Muscle of leg (tissue), 11 donors: Measurements from ENCODE around the gene CCDC88B. TPM values are rescaled to one million over a fixed set of nuclear protein-coding genes. Genes with fewer than 3 reads are reported as not detected.

Source experiments
- DNase-seq: peaks from one replicate; pipeline ENCODE4 v3.0.0; 2013
- H3K27ac ChIP-seq: one replicate; pipeline ENCODE4 v1.5.1; 2013; ENCODE audit warnings: mild to moderate bottlenecking, low read length, control low read depth
- H3K27me3 ChIP-seq: one replicate; pipeline ENCODE4 v1.6.1; 2013; ENCODE audit warnings: low read length; ENCODE audit not compliant: control insufficient read depth, insufficient read depth
- H3K36me3 ChIP-seq: one replicate; pipeline ENCODE4 v1.6.1; 2013; ENCODE audit warnings: low read length; ENCODE audit not compliant: control insufficient read depth, insufficient read depth
- H3K4me1 ChIP-seq: one replicate; pipeline ENCODE4 v1.6.1; 2013; ENCODE audit warnings: low read length; ENCODE audit not compliant: control insufficient read depth, insufficient read depth
- H3K4me3 ChIP-seq: one replicate; pipeline ENCODE4 v1.5.1; 2013; ENCODE audit warnings: low read length, control low read depth
- H3K9me3 ChIP-seq: replicated peaks from 2 replicates; pipeline ENCODE4 v1.6.1; 2013; ENCODE audit warnings: low read depth, low read length; ENCODE audit not compliant: control insufficient read depth
- WGBS: methylation state at CpG from one replicate; pipeline ENCODE4 v1.1.5; 2013; ENCODE audit warnings: missing lambda C conversion rate; ENCODE audit not compliant: insufficient coverage; 5-methylcytosine and 5-hydroxymethylcytosine counted together
- polyA plus RNA-seq, 8 donors: library from polyadenylated mRNA; unstranded; fragments of 120-200 nt; gene quantifications; one replicate each; pipeline versions ENCODE4 v1.2.1 to v1.2.3, GENCODE V29; 2013; ENCODE audit warnings: inconsistent platforms in 1 of 8, low replicate concordance in 1 of 8; ENCODE audit not compliant: insufficient read length in 8 of 8, insufficient read depth in 1 of 8
- total RNA-seq: library from RNA; stranded (reverse); fragments of 120-200 nt; gene quantifications from one replicate; pipeline ENCODE4 v1.2.4, GENCODE V29; 2013

CCDC88B gene
- total and polyA plus RNA-seq, 9 donors, result 2.8 to 5.6 (median 4.4) TPM

GRCh38 chr11:64296830-64297698, 42.9 kb upstream of the CCDC88B start:
- Histone ChIP-seq H3K4me3 (no peak overlapping the region), H3K27ac (no peak overlapping the region), H3K27me3 (peaks cover 100% of the 10 kb centered on the region), H3K4me1 (peaks cover 26% of the 10 kb centered on the region), H3K9me3 (no peaks in the 10 kb centered on the region), H3K36me3 (no peaks in the 10 kb centered on the region)
- no peak for DNase-seq
- WGBS, result 3% methylated on average over 25 of the region's 34 CpGs

- no peaks in the 10 kb centered on the region for H3K36me3 ChIP-seq
- H3K4me3 ChIP-seq, result no peak overlapping the region
- WGBS, result 28% methylated on average over 17 of the region's 18 CpGs
- peaks cover 20% of the 10 kb centered on the region for H3K4me1 ChIP-seq
- no peaks in the 10 kb centered on the region for H3K9me3 ChIP-seq
- peaks cover 94% of the 10 kb centered on the region for H3K27me3 ChIP-seq
- no peak overlapping the region for H3K27ac ChIP-seq
- no peak for DNase-seq
Observed at GRCh38 chr11:64297699-64298358, 42.2 kb upstream of the CCDC88B start.

- Histone ChIP-seq H3K4me1 (peaks cover 24% of the 10 kb centered on the region), H3K36me3 (no peaks in the 10 kb centered on the region), H3K9me3 (no peaks in the 10 kb centered on the region), H3K4me3 (no peak overlapping the region), H3K27ac (no peak overlapping the region), H3K27me3 (peaks cover 80% of the 10 kb centered on the region)
- WGBS, result 2% methylated on average over 52 of the region's 60 CpGs
- DNase-seq, result peak; percentile 69
Observed at GRCh38 chr11:64298966-64299846, 40.8 kb upstream of the CCDC88B start.

- no peak for DNase-seq
- 3% methylated on average over 50 of the region's 54 CpGs for WGBS
- no peak within 1 kb of the TSS for H3K27ac ChIP-seq
Observed at GRCh38 chr11:64299847-64300648, 40.0 kb upstream of the CCDC88B start, which contains the start of gene CATSPERZ. Gene CATSPERZ (plus strand): TSS chr11:64300358. CDS start chr11:64300411, 53 bp downstream.

GRCh38 chr11:64303109-64304031, 36.6 kb upstream of the CCDC88B start:
- Histone ChIP-seq H3K4me3 (no peak overlapping the region), H3K27ac (no peak overlapping the region), H3K4me1 (peaks cover 40% of the 10 kb centered on the region), H3K9me3 (no peaks in the 10 kb centered on the region), H3K27me3 (peaks cover 39% of the 10 kb centered on the region), H3K36me3 (peaks cover 4% of the 10 kb centered on the region)
- WGBS, result 82% methylated on average over 3 of the region's 13 CpGs
- no peak for DNase-seq

More at GRCh38 chr11:64299847-64300648, 40.0 kb upstream of the CCDC88B start, which contains the start of gene CATSPERZ:
- H3K4me1 ChIP-seq, result peaks cover 29% of the 10 kb centered on the region
- H3K4me3 ChIP-seq, result no peak within 1 kb of the TSS
- no peaks in the 10 kb centered on the region for H3K36me3 ChIP-seq
- H3K27me3 ChIP-seq, result peaks cover 72% of the 10 kb centered on the region
- no peaks in the 10 kb centered on the region for H3K9me3 ChIP-seq

- H3K9me3 ChIP-seq, result no peaks in the 10 kb centered on the region
- peak overlapping the region; percentile 96 for H3K27ac ChIP-seq
- peaks cover 4% of the 10 kb centered on the region for H3K36me3 ChIP-seq
- peaks cover 33% of the 10 kb centered on the region for H3K27me3 ChIP-seq
- peak overlapping the region; percentile 57 for H3K4me3 ChIP-seq
- H3K4me1 ChIP-seq, result peaks cover 39% of the 10 kb centered on the region
- DNase-seq, result no peak
- WGBS, result 47% methylated on average over 3 of the region's 5 CpGs
Observed at GRCh38 chr11:64304032-64304315, 36.0 kb upstream of the CCDC88B start.

GRCh38 chr11:64304316-64305072, 35.5 kb upstream of the CCDC88B start:
- Histone ChIP-seq H3K4me1 (peaks cover 34% of the 10 kb centered on the region), H3K27ac (peak overlapping the region; percentile 96), H3K27me3 (peaks cover 27% of the 10 kb centered on the region), H3K9me3 (no peaks in the 10 kb centered on the region), H3K4me3 (peak overlapping the region; percentile 57), H3K36me3 (peaks cover 4% of the 10 kb centered on the region)
- DNase-seq, result peak; percentile 90
- under 1% methylated on average over 38 of the region's 46 CpGs for WGBS

GRCh38 chr11:64305075-64305690, 34.8 kb upstream of the CCDC88B start, which contains the start of gene ESRRA:
Gene ESRRA (plus strand): TSS chr11:64305524. CDS start chr11:64307180, 1,656 bp downstream.
- Histone ChIP-seq H3K4me3 (peak within 1 kb of the TSS; percentile 57), H3K27me3 (peaks cover 20% of the 10 kb centered on the region), H3K36me3 (peaks cover 4% of the 10 kb centered on the region), H3K9me3 (no peaks in the 10 kb centered on the region), H3K4me1 (peaks cover 27% of the 10 kb centered on the region), H3K27ac (peak within 1 kb of the TSS; percentile 96)
- peak; percentile 99 for DNase-seq
- WGBS, result under 1% methylated on average over 60 of the region's 81 CpGs
